ENCODE measurements around the gene MEGF9. TPM values are rescaled to one million over a fixed set of nuclear protein-coding genes. Genes with fewer than 3 reads are reported as not detected.

MEGF9 gene
- total RNA-seq, 1 experiment from 2014 or later, result 8.3 TPM

- ChIA-PET RAD21 (ENCODE audit: low non-redundant PET in 1 of 2, low total read pairs in 2 of 2, uncharacterized antibody in 2 of 2, unreplicated experiment in 2 of 2) (interaction anchor here in 1 of 2 experiments (0.6 kb wide), 1 partner anchor 347 kb away, joined by 3 read pairs; no protein-coding TSS in a partner anchor), CTCF (no interaction called here), POLR2A (interaction anchor here (0.6 kb wide), 1 partner anchor 54 kb away, joined by 4 read pairs; no protein-coding TSS in a partner anchor)
- Histone ChIP-seq H3K9me3 (ENCODE audit: control insufficient read depth in 1 of 2, insufficient read depth in 1 of 2, low read depth in 1 of 2, low read length in 2 of 2) (no peaks in the 10 kb centered on the region), H3K4me3 (replicated peaks in 1 of 2; ENCODE audit: low read depth in 1 of 2, low read length in 2 of 2) (peak overlapping the region; percentile 40 to 59), H3K27me3 (ENCODE audit: insufficient read depth, low read length) (no peaks in the 10 kb centered on the region), H3K9ac (ENCODE audit: low read length) (peak overlapping the region; percentile 43), H3K79me2 (ENCODE audit: insufficient read depth, low read length) (peaks cover 6% of the 10 kb centered on the region), H3K36me3 (ENCODE audit: control insufficient read depth in 1 of 2, insufficient read depth in 2 of 2, low read length in 2 of 2) (no peaks in the 10 kb centered on the region), H3K9me2 (ENCODE audit: insufficient read depth) (no peaks in the 10 kb centered on the region), H2AFZ (ENCODE audit: low read depth, low read length, poor library complexity, severe bottlenecking) (peak overlapping the region; percentile 22), H4K20me1 (ENCODE audit: insufficient read depth) (no peaks in the 10 kb centered on the region), H3K27ac (ENCODE audit: low read depth, low read length) (peak overlapping the region; percentile 15; the same call in 1 of the 2 replicates), H3K4me2 (ENCODE audit: low read length) (peak overlapping the region; percentile 95), H3K4me1 (ENCODE audit: control insufficient read depth in 1 of 2, insufficient read depth in 2 of 2, low read length in 2 of 2) (peaks cover 19 to 54% of the 10 kb centered on the region in 2 experiments)
- ATAC-seq (no peak), DNase-seq (ENCODE audit: low read depth, low spot score) (peak; percentile 52)
- no TSS peak for BruUV-seq (replicated peaks)
- TF ChIP-seq MAX (IDR thresholded peaks at IDR 0.05) (0 out of 2 replicates have a peak, but pooled peaks have one; percentile 7), EZH2 (IDR thresholded peaks at IDR 0.05) (no peak), POLR2AphosphoS5 (IDR thresholded peaks at IDR 0.05; ENCODE audit: low read depth, low read length) (peak; percentile 76), SP1 (IDR thresholded peaks at IDR 0.05; ENCODE audit: low read depth) (peak; percentile 29; the same call in 1 of the 2 replicates), SIN3A (IDR thresholded peaks at IDR 0.05; ENCODE audit: low read depth) (0 out of 2 replicates have a peak, but pooled peaks have one; percentile 30)
- intact Hi-C loops (cut with micrococcal nuclease), result no loop called here
Observed at GRCh38 chr9:120710110-120710981, 3.9 kb downstream of the MEGF9 start.

GRCh38 chr9:120708526-120709224 is 5.6 kb downstream of the MEGF9 start:
- BruUV-seq (replicated peaks), result no TSS peak
- H2AFZ ChIP-seq (ENCODE audit: low read depth, low read length, poor library complexity, severe bottlenecking), result no peak overlapping the region
- TF ChIP-seq ATF3 (IDR thresholded peaks at IDR 0.05), result no peak
- no peak for TF ChIP-seq EGR1 (IDR thresholded peaks at IDR 0.05; ENCODE audit: low read depth)
- TF ChIP-seq POLR2A (IDR thresholded peaks at IDR 0.05; ENCODE audit: borderline replicate concordance, extremely low read depth, insufficient read depth, insufficient read length), result no peak
- TF ChIP-seq CTCF (IDR thresholded peaks at IDR 0.05 in 2 of 3, conservative IDR thresholded peaks at IDR 0.05 in 1 of 3; ENCODE audit: borderline replicate concordance in 1 of 3, insufficient read depth in 1 of 3, low read depth in 2 of 3, low read length in 2 of 3), result no peak
- TF ChIP-seq RAD21 (IDR thresholded peaks at IDR 0.05; ENCODE audit: low read depth), result no peak
- no peak for TF ChIP-seq ZBTB33 (IDR thresholded peaks at IDR 0.05; ENCODE audit: extremely low read depth, insufficient replicate concordance, low read length)
- TF ChIP-seq ZFX (IDR thresholded peaks at IDR 0.05), result no peak
- no peak for TF ChIP-seq SIN3A (IDR thresholded peaks at IDR 0.05; ENCODE audit: low read depth)
- no peak for TF ChIP-seq CBX3 (IDR thresholded peaks at IDR 0.05; ENCODE audit: low read depth)
- H3K27ac ChIP-seq (ENCODE audit: low read depth, low read length), result no peak overlapping the region
- intact Hi-C loops (cut with micrococcal nuclease), result no loop called here
- no peak for DNase-seq (ENCODE audit: low read depth, low spot score)
- no peaks in the 10 kb centered on the region for H3K9me2 ChIP-seq (ENCODE audit: insufficient read depth)
- H3K4me3 ChIP-seq (replicated peaks in 1 of 2; ENCODE audit: low read depth in 1 of 2, low read length in 2 of 2), result no peak overlapping the region
- no peak overlapping the region for H3K9ac ChIP-seq (ENCODE audit: low read length)
- H3K79me2 ChIP-seq (ENCODE audit: insufficient read depth, low read length), result peaks cover 6% of the 10 kb centered on the region
- CTCF ChIA-PET, result no interaction called here
- H4K20me1 ChIP-seq (ENCODE audit: insufficient read depth), result no peaks in the 10 kb centered on the region
- no peaks in the 10 kb centered on the region for H3K36me3 ChIP-seq (ENCODE audit: control insufficient read depth in 1 of 2, insufficient read depth in 2 of 2, low read length in 2 of 2)
- POLR2A ChIA-PET, result interaction anchor here (0.6 kb wide), 1 partner anchor 9 kb away, joined by 3 read pairs; no protein-coding TSS in a partner anchor
- RAD21 ChIA-PET (ENCODE audit: low non-redundant PET in 1 of 2, low total read pairs in 2 of 2, uncharacterized antibody in 2 of 2, unreplicated experiment in 2 of 2), result no interaction called here
- ATAC-seq, result no peak
- no peak overlapping the region; the same call in 1 of the 2 replicates for H3K4me2 ChIP-seq (ENCODE audit: low read length)
- peaks cover 19 to 46% of the 10 kb centered on the region in 2 experiments for H3K4me1 ChIP-seq (ENCODE audit: control insufficient read depth in 1 of 2, insufficient read depth in 2 of 2, low read length in 2 of 2)
- no peaks in the 10 kb centered on the region for H3K27me3 ChIP-seq (ENCODE audit: insufficient read depth, low read length)
- H3K9me3 ChIP-seq (ENCODE audit: control insufficient read depth in 1 of 2, insufficient read depth in 1 of 2, low read depth in 1 of 2, low read length in 2 of 2), result no peaks in the 10 kb centered on the region
